GM23338 (cell line): Measurements from ENCODE around the gene RNLS. TPM values are rescaled to one million over a fixed set of nuclear protein-coding genes. Genes with fewer than 3 reads are reported as not detected.

Experiments used
- ATAC-seq: fragments of 200-7000 bp; cut with Tn5 transposase; 3 replicates; pipeline ENCODE4 v1.9.1; 2020
- DNase-seq: peaks from one replicate; pipeline ENCODE4 v3.0.0-alpha.2; 2015; ENCODE audit warnings: low spot score
- H2AFZ ChIP-seq: fragments of 200-600 bp; sonication (generic); 2 replicates; pipeline ENCODE4 v1.8.0; 2016; ENCODE audit warnings: antibody characterized with exemption, mild to moderate bottlenecking, moderate library complexity
- H3F3A ChIP-seq: fragments of 200-600 bp; sonication (generic); replicated peaks from 2 replicates; pipeline ENCODE4 v1.8.0; 2017; ENCODE audit warnings: antibody characterized with exemption, mixed run types, low read depth
- H3K27ac ChIP-seq: fragments of 200-600 bp; sonication (generic); 2 replicates; pipeline ENCODE4 v1.6.1; 2016; ENCODE audit warnings: low read depth
- H3K27me3 ChIP-seq: fragments of 200-600 bp; sonication (generic); 2 replicates; pipeline ENCODE4 v1.8.0; 2016; ENCODE audit warnings: mild to moderate bottlenecking, mixed run types, moderate library complexity; ENCODE audit not compliant: insufficient read depth
- H3K36me3 ChIP-seq: fragments of 200-600 bp; sonication (generic); 2 replicates; pipeline ENCODE4 v1.8.0; 2016; ENCODE audit warnings: mild to moderate bottlenecking; ENCODE audit not compliant: insufficient read depth
- H3K4me1 ChIP-seq: fragments of 200-600 bp; sonication (generic); 2 replicates; pipeline ENCODE4 v1.8.0; 2016; ENCODE audit warnings: mild to moderate bottlenecking, moderate library complexity; ENCODE audit not compliant: insufficient read depth
- H3K4me2 ChIP-seq: fragments of 200-600 bp; sonication (generic); 2 replicates; pipeline ENCODE4 v1.7.1; 2017; ENCODE audit warnings: mixed run types
- H3K4me3 ChIP-seq: fragments of 200-600 bp; sonication (generic); 2 replicates; pipeline ENCODE4 v1.6.1; 2016; ENCODE audit warnings: mixed run types
- H3K79me2 ChIP-seq: fragments of 200-600 bp; sonication (generic); replicated peaks from 2 replicates; pipeline ENCODE4 v1.8.0; 2017; ENCODE audit warnings: mild to moderate bottlenecking; ENCODE audit not compliant: insufficient read depth
- H3K9me2 ChIP-seq: fragments of 200-600 bp; sonication (generic); 2 replicates; pipeline ENCODE4 v1.8.0; 2017; ENCODE audit not compliant: insufficient read depth
- H4K20me1 ChIP-seq: fragments of 200-600 bp; sonication (generic); replicated peaks from 2 replicates; pipeline ENCODE4 v1.8.0; 2017; ENCODE audit warnings: mild to moderate bottlenecking; ENCODE audit not compliant: insufficient read depth
- H3K27ac Mint-ChIP-seq: 2 replicates; pipeline ENCODE4 v1.8.0; 2020; ENCODE audit warnings: inconsistent platforms, mild to moderate bottlenecking, moderate library complexity, mixed read lengths
- H3K27me3 Mint-ChIP-seq: 3 replicates; pipeline ENCODE4 v1.8.0; 2022; ENCODE audit warnings: low read depth, mild to moderate bottlenecking, moderate library complexity, mixed read lengths, inconsistent platforms; ENCODE audit not compliant: insufficient read depth, poor library complexity
- H3K36me3 Mint-ChIP-seq: 3 replicates; pipeline ENCODE4 v1.8.0; 2021; ENCODE audit warnings: low read depth, mild to moderate bottlenecking, inconsistent platforms, moderate library complexity, mixed read lengths
- H3K4me1 Mint-ChIP-seq: 3 replicates; pipeline ENCODE4 v1.8.0; 2020; ENCODE audit warnings: mild to moderate bottlenecking, inconsistent platforms, mixed read lengths
- H3K4me3 Mint-ChIP-seq: 3 replicates; pipeline ENCODE4 v1.8.0; 2021; ENCODE audit warnings: moderate library complexity, mild to moderate bottlenecking, inconsistent platforms, mixed read lengths
- H3K9me3 Mint-ChIP-seq: 3 replicates; pipeline ENCODE4 v1.8.0; 2020; ENCODE audit warnings: moderate library complexity, mild to moderate bottlenecking, inconsistent platforms, mixed read lengths
- EZH2 ChIP-seq: fragments of 200-600 bp; sonication (generic); IDR thresholded peaks from one replicate; pipeline ENCODE4 v1.8.0; 2017; ENCODE audit warnings: antibody characterized with exemption, mild to moderate bottlenecking, low read depth; ENCODE audit not compliant: unreplicated experiment
- EZH2phosphoT487 ChIP-seq: fragments of 200-600 bp; sonication (generic); IDR thresholded peaks from one replicate; pipeline ENCODE4 v1.8.1; 2018; ENCODE audit warnings: antibody characterized with exemption; ENCODE audit not compliant: unreplicated experiment
- JUNB ChIP-seq: IDR thresholded peaks from one replicate; pipeline ENCODE4 v1.6.1; 2016; ENCODE audit warnings: antibody characterized with exemption; ENCODE audit not compliant: unreplicated experiment
- ZNF114 ChIP-seq: fragments of 250-450 bp; sonication (Bioruptor Pico); IDR thresholded peaks from 2 replicates; pipeline ENCODE4 v1.5.0; 2020; ENCODE audit warnings: mild to moderate bottlenecking, moderate library complexity
- ZNF331 ChIP-seq: fragments of 250-450 bp; sonication (Bioruptor Pico); IDR thresholded peaks from 2 replicates; pipeline ENCODE4 v1.5.0; 2020; ENCODE audit warnings: low read depth, mild to moderate bottlenecking, moderate library complexity
- polyA plus RNA-seq: library from polyadenylated mRNA; unstranded; fragments of >200 nt; fragmentation: Nextera tagmentation; extraction: Ambion mirVana; gene quantifications from 2 replicates; pipeline ENCODE4 v1.2.1, GENCODE V29; 2016
- total RNA-seq: library from RNA; depleted of rRNA; stranded (reverse); fragments of >200 nt; shearing (Covaris generic); gene quantifications from 2 replicates; pipeline ENCODE4 v1.2.3, GENCODE V29; 2014
- TF ChIP-seq, protein P1 (sequence below): fragments of 250-450 bp; sonication (Bioruptor Pico); IDR thresholded peaks from 2 replicates; pipeline ENCODE4 v1.5.0; 2020; ENCODE audit warnings: mild to moderate bottlenecking, moderate library complexity
- TF ChIP-seq, protein P2 (sequence below): IDR thresholded peaks from 2 replicates; pipeline ENCODE4 v1.6.1; 2016; ENCODE audit warnings: antibody characterized with exemption

RNLS gene
- total and polyA plus RNA-seq, 2 experiments from 2014 or later: 8.8 to 15.2 TPM

GRCh38 chr10:88427024-88427423 lies 156.1 kb downstream of the RNLS start (continued):
- TF ChIP-seq EZH2 (no peak), EZH2phosphoT487 (no peak), JUNB (no peak), ZNF331 (CRISPR knock-in tag) (no peak)
- TF ChIP-seq, protein P1, sequence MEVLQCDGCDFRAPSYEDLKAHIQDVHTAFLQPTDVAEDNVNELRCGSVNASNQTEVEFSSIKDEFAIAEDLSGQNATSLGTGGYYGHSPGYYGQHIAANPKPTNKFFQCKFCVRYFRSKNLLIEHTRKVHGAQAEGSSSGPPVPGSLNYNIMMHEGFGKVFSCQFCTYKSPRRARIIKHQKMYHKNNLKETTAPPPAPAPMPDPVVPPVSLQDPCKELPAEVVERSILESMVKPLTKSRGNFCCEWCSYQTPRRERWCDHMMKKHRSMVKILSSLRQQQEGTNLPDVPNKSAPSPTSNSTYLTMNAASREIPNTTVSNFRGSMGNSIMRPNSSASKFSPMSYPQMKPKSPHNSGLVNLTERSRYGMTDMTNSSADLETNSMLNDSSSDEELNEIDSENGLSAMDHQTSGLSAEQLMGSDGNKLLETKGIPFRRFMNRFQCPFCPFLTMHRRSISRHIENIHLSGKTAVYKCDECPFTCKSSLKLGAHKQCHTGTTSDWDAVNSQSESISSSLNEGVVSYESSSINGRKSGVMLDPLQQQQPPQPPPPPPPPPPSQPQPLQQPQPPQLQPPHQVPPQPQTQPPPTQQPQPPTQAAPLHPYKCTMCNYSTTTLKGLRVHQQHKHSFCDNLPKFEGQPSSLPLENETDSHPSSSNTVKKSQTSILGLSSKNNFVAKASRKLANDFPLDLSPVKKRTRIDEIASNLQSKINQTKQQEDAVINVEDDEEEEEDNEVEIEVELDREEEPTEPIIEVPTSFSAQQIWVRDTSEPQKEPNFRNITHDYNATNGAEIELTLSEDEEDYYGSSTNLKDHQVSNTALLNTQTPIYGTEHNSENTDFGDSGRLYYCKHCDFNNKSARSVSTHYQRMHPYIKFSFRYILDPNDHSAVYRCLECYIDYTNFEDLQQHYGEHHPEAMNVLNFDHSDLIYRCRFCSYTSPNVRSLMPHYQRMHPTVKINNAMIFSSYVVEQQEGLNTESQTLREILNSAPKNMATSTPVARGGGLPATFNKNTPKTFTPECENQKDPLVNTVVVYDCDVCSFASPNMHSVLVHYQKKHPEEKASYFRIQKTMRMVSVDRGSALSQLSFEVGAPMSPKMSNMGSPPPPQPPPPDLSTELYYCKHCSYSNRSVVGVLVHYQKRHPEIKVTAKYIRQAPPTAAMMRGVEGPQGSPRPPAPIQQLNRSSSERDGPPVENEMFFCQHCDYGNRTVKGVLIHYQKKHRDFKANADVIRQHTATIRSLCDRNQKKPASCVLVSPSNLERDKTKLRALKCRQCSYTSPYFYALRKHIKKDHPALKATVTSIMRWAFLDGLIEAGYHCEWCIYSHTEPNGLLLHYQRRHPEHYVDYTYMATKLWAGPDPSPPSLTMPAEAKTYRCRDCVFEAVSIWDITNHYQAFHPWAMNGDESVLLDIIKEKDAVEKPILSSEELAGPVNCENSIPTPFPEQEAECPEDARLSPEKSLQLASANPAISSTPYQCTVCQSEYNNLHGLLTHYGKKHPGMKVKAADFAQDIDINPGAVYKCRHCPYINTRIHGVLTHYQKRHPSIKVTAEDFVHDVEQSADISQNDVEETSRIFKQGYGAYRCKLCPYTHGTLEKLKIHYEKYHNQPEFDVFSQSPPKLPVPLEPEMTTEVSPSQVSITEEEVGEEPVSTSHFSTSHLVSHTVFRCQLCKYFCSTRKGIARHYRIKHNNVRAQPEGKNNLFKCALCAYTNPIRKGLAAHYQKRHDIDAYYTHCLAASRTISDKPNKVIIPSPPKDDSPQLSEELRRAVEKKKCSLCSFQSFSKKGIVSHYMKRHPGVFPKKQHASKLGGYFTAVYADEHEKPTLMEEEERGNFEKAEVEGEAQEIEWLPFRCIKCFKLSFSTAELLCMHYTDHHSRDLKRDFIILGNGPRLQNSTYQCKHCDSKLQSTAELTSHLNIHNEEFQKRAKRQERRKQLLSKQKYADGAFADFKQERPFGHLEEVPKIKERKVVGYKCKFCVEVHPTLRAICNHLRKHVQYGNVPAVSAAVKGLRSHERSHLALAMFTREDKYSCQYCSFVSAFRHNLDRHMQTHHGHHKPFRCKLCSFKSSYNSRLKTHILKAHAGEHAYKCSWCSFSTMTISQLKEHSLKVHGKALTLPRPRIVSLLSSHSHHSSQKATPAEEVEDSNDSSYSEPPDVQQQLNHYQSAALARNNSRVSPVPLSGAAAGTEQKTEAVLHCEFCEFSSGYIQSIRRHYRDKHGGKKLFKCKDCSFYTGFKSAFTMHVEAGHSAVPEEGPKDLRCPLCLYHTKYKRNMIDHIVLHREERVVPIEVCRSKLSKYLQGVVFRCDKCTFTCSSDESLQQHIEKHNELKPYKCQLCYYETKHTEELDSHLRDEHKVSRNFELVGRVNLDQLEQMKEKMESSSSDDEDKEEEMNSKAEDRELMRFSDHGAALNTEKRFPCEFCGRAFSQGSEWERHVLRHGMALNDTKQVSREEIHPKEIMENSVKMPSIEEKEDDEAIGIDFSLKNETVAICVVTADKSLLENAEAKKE (CRISPR knock-in tag): no peak

GRCh38 chr10:88424881-88425280 lies 158.2 kb downstream of the RNLS start:
- H3K36me3 Mint-ChIP-seq: no peaks in the 10 kb centered on the region
- no peaks in the 10 kb centered on the region for H3K27me3 Mint-ChIP-seq
- DNase-seq: no peak
- Histone ChIP-seq H3F3A (no peaks in the 10 kb centered on the region), H3K79me2 (no peaks in the 10 kb centered on the region), H3K27ac (no peak overlapping the region), H2AFZ (no peak overlapping the region), H3K4me3 (no peak overlapping the region), H3K27me3 (no peaks in the 10 kb centered on the region), H3K4me1 (no peaks in the 10 kb centered on the region), H3K9me2 (no peaks in the 10 kb centered on the region), H3K4me2 (no peak overlapping the region), H4K20me1 (no peaks in the 10 kb centered on the region), H3K36me3 (no peaks in the 10 kb centered on the region)
- TF ChIP-seq ZNF114 (CRISPR knock-in tag): no peak
- TF ChIP-seq, protein P2, sequence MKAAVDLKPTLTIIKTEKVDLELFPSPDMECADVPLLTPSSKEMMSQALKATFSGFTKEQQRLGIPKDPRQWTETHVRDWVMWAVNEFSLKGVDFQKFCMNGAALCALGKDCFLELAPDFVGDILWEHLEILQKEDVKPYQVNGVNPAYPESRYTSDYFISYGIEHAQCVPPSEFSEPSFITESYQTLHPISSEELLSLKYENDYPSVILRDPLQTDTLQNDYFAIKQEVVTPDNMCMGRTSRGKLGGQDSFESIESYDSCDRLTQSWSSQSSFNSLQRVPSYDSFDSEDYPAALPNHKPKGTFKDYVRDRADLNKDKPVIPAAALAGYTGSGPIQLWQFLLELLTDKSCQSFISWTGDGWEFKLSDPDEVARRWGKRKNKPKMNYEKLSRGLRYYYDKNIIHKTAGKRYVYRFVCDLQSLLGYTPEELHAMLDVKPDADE: no peak
- H3K4me1 Mint-ChIP-seq: no peaks in the 10 kb centered on the region
- no peak overlapping the region for H3K27ac Mint-ChIP-seq
- no peaks in the 10 kb centered on the region for H3K9me3 Mint-ChIP-seq
- no peak overlapping the region for H3K4me3 Mint-ChIP-seq
- no peak for ATAC-seq
